C4-2B (cell line): ENCODE data around the gene C10orf105.

ENCODE experiments used
- H3K27ac ChIP-seq: fragments of 450-650 bp; 2 replicates; pipeline ENCODE4 v1.5.1; 2017
- CTCF ChIP-seq: fragments of 450-650 bp; conservative IDR thresholded peaks from 2 replicates; pipeline ENCODE4 v1.5.1; 2017; ENCODE audit warnings: mild to moderate bottlenecking
- ZFX ChIP-seq: fragments of 450-650 bp; IDR thresholded peaks from 2 replicates; pipeline ENCODE4 v1.6.1; 2017

Gene C10orf105

GRCh38 chr10:71754562-71754961 lies 35.0 kb upstream of the C10orf105 start:
- TF ChIP-seq ZFX: no peak
- no peak for TF ChIP-seq CTCF

DNA sequence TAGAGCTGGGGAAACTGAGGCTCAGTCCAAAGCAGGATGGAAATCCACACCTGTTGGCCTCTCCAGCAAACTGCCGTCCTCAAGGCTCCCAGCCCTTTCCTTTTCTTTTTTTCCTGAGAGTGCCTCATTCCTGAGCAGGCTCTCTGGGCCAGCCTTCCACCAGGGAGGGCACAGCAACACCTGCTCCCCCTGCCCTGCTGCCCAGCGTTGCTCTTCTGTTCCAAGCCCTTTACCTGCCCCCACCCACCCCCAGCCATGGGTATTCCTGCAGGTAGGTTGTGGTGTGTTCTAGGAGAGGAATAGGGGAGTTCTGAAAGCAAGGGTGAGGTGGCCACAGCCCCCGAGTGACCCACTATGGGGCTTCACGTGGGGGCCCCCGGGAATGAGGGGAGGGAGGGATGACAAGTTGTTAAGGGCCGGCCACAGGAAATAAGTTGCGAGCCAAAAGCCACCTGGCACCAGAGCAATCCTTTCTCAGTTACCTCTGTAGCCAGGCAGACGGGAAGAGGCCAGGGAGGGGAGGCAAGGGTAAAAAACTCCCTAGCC lies 34.5 kb upstream of the C10orf105 start:
- H3K27ac ChIP-seq: no peak overlapping the region
- no peak for TF ChIP-seq ZFX
- TF ChIP-seq CTCF: no peak

More at GRCh38 chr10:71754562-71754961, 35.0 kb upstream of the C10orf105 start:
- H3K27ac ChIP-seq: no peak overlapping the region

GRCh38 chr10:71753091-71753959 lies 33.7 kb upstream of the C10orf105 start:
- H3K27ac ChIP-seq: no peak overlapping the region
- TF ChIP-seq ZFX (no peak), CTCF (no peak)

DNA sequence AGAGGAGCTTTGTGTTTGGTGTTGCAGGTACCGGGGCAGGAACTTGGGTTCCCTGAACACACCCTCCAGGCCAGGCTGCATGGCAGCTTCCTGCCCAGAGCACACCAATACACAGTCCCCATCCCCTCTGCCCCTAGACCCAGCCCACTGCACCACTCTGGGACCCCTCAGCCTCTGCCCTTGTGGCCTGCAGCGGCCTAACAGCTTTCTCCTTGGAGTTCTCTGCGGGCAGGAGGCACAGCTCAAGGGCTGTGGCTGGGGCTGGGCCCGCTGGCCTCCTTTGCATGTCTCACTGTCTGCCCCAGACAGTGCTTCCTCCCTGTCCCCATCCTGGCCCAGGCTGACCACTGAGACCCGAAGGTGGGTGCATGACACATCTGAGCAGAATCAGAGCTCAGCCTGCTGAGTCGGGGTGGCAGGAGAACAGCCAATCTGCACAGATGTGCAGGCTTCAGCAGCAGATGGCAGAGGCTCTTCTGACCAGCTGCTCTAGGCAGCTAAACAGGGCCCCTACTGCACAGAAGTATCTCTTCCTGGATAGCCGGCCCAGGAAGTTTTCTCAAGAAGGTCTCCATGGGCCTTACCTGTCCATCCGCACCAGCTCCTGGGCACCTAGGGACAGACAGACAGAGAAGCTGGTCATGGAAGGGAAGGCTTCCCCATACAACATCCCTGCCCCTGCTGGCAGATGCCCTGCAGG lies 33.0 kb upstream of the C10orf105 start:
- no peak for TF ChIP-seq CTCF
- TF ChIP-seq ZFX: no peak
- no peak overlapping the region for H3K27ac ChIP-seq

GRCh38 chr10:71751515-71752224 lies 32.1 kb upstream of the C10orf105 start:
- H3K27ac ChIP-seq: no peak overlapping the region
- no peak for TF ChIP-seq CTCF
- TF ChIP-seq ZFX: no peak

GRCh38 chr10:71750986-71751385 lies 31.4 kb upstream of the C10orf105 start:
- H3K27ac ChIP-seq: no peak overlapping the region

More at GRCh38 chr10:71750986-71751385, 31.4 kb upstream of the C10orf105 start:
- TF ChIP-seq CTCF (no peak), ZFX (no peak)
